Stimulated activated CD4-positive, alpha-beta T cell treated with anti-CD3 and anti-CD28 coated beads, Interleukin-2, amount 100 ng/mL, for 4 hours (primary cell): Measurements from ENCODE around the gene NUDC.
"Not testable (repeated sequence)": the region's sequence is repeated elsewhere in the genome, so short reads cannot be mapped to it uniquely, and the experiment has no call there.

Experiments used
- DNase-seq: peaks from one replicate; pipeline ENCODE4 v3.0.0-alpha.2; 2020; ENCODE audit warnings: low read depth

NUDC gene

DNA sequence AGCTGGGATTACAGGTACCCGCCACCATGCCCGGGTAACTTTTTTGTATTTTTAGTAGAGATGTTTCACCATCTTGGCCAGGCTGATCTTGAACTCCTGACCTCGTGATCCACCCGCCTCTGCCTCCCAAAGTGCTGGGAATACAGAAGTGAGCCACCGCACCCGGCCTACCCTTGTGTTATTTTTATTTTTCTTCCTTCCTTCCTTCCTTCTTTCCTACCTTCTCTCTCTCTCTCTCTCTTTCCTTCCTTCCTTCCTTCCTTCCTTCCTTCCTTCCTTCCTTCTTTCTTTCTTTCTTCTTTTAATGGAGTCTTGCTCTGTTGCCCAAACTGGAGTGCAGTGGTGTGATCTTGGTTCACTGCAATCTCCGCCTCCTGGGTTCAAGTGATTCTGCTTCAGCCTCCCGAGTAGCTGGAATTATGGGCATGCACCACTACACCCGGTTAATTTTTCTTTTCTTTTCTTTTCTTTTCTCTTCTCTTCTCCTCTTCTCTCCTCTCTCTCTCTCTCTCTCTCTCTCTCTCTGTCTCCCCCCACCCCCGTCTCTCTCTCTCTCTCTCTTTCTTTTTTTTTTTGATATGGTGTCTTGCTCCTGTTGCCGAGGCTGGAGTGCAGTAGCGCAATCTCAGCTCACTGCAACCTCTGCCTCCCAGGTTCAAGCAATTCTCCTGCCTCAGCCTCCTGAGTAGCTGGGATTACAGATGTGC is 68.0 kb downstream of the NUDC start:
- not testable (repeated sequence) for DNase-seq

DNA sequence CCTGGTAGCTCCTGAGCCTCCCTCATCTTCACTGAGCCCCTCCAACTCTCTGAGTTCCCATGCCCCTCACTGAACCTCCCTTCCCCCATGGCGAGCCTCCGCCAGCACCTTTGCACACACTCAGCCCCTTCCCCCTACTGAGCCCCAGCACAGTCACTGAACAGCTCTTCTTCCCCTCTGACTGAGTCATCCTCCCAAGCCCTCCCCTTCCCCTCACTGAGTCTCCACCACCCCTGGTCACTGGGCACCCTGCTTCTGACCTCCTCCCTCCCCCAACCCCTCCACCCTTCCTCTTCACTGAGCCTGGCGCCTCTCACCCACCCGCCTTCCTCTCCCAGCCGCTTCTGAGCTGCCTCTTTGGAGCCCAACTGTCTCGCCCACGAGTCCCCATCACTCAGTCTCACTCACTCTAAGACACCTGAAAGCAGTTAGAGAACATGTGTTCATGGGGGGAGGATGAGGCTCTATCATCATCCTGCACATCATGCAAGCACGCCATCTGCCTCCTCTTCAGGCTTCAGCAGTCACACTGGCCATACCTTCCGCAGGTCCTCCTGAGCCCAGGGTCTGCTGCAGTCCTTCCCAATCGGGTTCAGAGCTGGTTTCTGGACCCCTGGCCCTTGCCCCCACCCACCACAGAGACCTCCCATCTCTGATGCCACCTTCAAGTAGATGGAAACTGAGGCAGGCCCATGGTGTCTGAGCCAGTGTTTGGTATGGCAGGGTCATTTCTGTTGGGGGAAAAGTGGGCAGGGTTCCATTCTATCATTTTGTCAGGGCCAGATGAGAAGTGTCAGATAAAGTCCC is 70.0 kb downstream of the NUDC start:
- DNase-seq, result no peak

DNA sequence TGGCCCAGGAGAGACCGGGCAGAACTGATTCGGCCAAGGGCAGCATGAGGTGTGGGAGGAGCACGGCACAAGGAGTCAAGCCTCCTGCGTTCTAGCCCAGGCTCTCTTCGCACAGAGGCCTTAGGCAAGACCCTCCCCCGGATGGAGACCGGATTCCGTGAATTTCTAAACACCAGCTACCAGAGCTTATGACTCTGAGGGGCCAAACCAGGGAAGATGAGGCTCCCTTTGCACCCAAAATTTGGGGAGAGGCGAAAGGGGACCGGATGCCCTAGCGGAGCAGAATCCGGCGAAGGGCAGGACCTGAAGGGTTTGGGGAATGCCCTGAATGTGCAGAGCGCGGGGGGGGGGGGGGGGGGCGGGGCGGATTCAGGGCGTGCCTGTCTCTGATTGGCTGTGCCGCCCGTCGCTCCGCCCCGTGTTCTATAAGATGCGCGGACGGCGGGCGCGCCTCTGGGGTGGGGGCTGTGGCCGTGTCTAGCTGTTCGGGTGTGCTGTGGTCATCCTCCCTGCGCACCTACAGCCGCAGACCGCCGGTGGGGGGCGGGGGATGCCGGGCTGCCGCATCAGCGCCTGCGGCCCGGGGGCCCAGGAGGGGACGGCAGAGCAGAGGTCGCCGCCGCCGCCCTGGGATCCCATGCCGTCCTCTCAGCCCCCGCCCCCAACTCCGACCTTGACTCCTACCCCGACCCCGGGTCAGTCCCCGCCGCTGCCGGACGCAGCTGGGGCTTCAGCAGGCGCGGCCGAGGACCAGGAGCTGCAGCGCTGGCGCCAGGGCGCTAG is 71.9 kb downstream of the NUDC start, which contains the start of gene TRNP1:
Gene TRNP1 (plus strand): TSS at position 456 of the 783 bp plus-strand sequence. CDS start 95 bp downstream, at position 551.
- DNase-seq, result peak; percentile 57

DNA sequence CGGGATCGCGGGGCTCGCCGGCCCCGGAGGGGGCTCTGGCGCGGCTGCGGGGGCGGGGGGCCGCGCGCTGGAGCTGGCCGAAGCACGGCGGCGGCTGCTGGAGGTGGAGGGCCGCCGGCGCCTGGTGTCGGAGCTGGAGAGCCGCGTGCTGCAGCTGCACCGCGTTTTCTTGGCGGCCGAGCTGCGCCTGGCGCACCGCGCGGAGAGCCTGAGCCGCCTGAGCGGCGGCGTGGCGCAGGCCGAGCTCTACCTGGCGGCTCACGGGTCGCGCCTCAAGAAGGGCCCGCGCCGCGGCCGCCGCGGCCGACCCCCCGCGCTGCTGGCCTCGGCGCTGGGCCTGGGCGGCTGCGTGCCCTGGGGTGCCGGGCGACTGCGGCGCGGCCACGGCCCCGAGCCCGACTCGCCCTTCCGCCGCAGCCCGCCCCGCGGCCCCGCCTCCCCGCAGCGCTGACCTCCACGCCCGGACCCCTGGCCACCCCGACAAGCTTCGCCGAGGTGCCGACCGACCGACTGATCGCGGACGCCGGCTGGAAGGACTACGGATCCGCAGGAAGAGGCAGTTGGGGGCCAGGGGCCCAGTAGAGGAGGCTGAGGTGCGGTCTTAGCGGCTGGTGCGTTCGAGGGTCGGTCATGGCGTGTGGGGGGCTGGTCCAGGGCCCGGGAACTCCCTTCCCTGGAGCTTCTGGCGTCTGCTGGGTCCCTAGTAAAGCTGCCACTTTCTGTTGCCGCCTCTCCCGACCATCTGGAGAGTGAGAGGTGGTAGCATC is 72.7 kb downstream of the NUDC start:
- no peak for DNase-seq

DNA sequence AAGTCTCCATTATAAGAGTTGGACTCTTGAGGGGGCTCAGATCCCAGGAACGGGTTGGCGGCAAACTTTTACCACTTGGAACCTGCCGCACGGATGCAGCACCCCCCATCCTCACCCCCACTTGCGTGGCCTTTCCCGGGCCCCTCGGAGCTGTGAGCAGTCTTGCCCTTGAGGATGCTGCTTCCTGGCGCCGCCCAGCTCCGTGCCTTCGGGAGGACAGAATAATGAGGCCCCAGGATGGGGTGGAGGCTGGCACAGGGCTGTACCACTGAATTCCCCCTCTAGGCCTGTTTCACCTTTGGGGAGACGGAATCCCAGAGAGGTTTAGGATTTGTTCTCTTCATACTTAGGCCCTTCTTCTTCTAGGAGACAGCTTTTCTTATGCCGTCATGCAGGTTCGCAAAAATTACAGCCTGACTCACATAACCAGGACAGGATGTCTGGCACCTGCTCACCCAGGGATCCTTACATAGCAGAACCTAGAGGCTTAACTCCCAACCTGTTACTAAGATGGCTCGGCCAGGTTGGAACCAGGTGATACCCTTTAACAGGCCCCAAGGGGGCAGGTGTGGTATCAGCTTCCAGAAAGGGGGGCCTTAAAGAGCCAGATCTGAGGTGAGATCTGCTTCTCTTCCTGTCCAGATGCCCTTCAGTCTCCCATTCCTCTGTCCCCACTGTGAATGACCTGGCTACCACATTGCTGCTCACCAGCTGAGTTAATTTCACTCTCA is 73.4 kb downstream of the NUDC start:
- no peak for DNase-seq

DNA sequence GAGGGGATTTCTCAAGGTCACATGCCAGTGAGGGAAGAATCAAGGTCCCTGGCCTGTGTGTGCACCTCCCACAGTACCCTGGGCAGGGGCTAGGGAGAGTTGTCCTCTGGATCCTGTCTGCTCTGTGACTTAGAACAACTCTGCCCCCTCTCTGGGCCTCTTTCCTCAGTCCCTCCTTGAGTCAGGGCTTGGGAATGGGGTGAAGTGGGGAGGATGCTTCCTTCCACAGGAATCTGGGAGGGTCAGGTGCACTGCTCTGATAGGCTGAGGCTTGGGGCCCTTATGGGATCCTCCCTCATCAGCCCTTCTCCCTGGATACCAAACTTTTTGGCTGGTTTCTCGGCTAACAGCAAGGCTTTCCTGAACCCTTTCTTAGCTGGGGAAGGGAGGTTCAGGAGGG is 74.5 kb downstream of the NUDC start:
- DNase-seq, result no peak
